ENCODE measurements around the gene ZNF790.

Gene ZNF790

DNA sequence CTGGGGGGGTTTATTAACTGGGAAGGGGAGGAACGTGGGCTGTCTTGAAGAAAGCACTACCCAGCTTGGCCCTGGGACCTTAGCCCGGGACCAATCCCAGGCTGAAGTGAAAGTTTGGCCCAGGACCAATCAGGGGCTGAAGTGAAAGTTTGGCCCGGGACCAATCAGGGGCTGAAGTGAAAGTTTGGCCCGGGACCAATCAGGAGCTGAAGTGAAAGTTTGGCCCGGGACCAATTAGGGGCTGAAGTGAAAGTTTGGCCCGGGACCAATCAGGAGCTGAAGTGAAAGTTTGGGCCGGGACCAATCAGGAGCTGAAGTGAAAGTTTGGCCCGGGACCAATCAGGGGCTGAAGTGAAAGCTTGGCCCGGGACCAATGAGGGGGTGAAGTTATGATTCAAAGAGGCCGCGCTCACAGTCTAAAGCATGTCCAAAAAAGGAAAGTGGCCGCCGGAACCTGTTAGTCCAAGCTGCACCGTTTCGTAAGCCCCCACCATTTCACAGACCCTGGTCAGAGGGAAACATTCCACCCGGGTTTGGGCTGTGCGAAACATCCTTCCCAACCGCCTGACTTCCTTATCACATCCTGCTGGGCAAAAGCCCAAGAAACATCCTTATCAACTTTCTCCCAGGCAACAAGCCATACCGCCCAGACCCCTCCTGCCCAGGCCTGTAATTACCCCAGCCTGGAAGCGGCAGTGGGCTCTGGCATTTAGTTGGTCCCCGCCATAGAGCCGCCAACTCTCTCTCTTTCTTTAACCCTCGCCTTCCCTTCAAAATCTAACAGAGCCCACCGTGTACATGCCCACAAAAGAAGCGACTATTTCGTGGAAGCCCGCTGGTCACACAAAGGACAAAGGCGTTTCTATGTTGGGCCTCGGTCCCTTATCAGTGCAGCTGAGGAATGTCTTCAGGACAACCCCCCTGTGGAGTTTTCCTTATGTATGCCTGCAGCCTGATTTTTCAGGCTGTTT is 66.6 kb downstream of the ZNF790 start:
- peak; percentile 79 for DNase-seq
